NCI-H526 (cell line): ENCODE results near the gene PCDHGC4.

Source experiments
- DNase-seq, 2 experiments: peaks; one replicate each; lab custom pipeline; 2025; lab: John Stamatoyannopoulos, UW

The PCDHGC4 gene

GRCh38 chr5:141490271-141490670 is 5.4 kb downstream of the PCDHGC4 start:
- no peak for DNase-seq

- DNase-seq: no peak
Observed at GRCh38 chr5:141490771-141491170, 5.9 kb downstream of the PCDHGC4 start.

- no peak for DNase-seq
Observed at GRCh38 chr5:141491323-141492167, 6.7 kb downstream of the PCDHGC4 start.

- no peak for DNase-seq
Observed at GRCh38 chr5:141492168-141492885, 7.5 kb downstream of the PCDHGC4 start.

- DNase-seq: no peak
Observed at GRCh38 chr5:141493500-141494422, 8.9 kb downstream of the PCDHGC4 start.

GRCh38 chr5:141494761-141495452 is 10.1 kb downstream of the PCDHGC4 start:
- DNase-seq: no peak

- DNase-seq: no peak
Observed at GRCh38 chr5:141495453-141495811, 10.6 kb downstream of the PCDHGC4 start.

GRCh38 chr5:141496038-141496437 is 11.2 kb downstream of the PCDHGC4 start:
- DNase-seq: no peak

- DNase-seq: no peak
Observed at GRCh38 chr5:141501761-141502160, 16.9 kb downstream of the PCDHGC4 start.

GRCh38 chr5:141503681-141504080 is 18.9 kb downstream of the PCDHGC4 start:
- DNase-seq: no peak

- DNase-seq: no peak
Observed at GRCh38 chr5:141504216-141504615, 19.4 kb downstream of the PCDHGC4 start.

GRCh38 chr5:141506381-141507155 is 21.7 kb downstream of the PCDHGC4 start:
- DNase-seq: no peak

- no peak for DNase-seq
Observed at GRCh38 chr5:141507387-141508091, 22.7 kb downstream of the PCDHGC4 start.

- DNase-seq: no peak
Observed at GRCh38 chr5:141508440-141508797, 23.6 kb downstream of the PCDHGC4 start.

- peak in 1 of 2 experiments; percentile 53 for DNase-seq
Observed at GRCh38 chr5:141508798-141509611, 24.2 kb downstream of the PCDHGC4 start.

- no peak for DNase-seq
Observed at GRCh38 chr5:141510160-141510559, 25.3 kb downstream of the PCDHGC4 start.

- DNase-seq: no peak
Observed at GRCh38 chr5:141510850-141511601, 26.2 kb downstream of the PCDHGC4 start.

- no peak for DNase-seq
Observed at GRCh38 chr5:141511771-141512325, 27.0 kb downstream of the PCDHGC4 start.
